Measurements from ENCODE around the gene NEO1. TPM values are rescaled to one million over a fixed set of nuclear protein-coding genes. Genes with fewer than 3 reads are reported as not detected.

The NEO1 gene
- total and polyA plus RNA-seq, 9 of the 15 experiments (the other 6 are each of a cell fraction or from before 2014, with no cell fraction given), result 0.08 to 1.7 (median 0.48) TPM

GRCh38 chr15:73156431-73157191 lies 104.3 kb downstream of the NEO1 start (continued):
- TF ChIP-seq FOXP4 (CRISPR knock-in tag; IDR thresholded peaks at IDR 0.05; ENCODE audit: borderline replicate concordance), result no peak

GRCh38 chr15:73161546-73161945 lies 109.3 kb downstream of the NEO1 start:
- 0% methylated on average over 1 of the region's 1 CpG for WGBS (ENCODE audit: insufficient coverage, low coverage, missing lambda C conversion rate)
- H3K4me3 ChIP-seq, result no peak overlapping the region
- TF ChIP-seq TRIM25 (IDR thresholded peaks at IDR 0.05; ENCODE audit: borderline replicate concordance), result no peak
- no peak for TF ChIP-seq KDM4B (IDR thresholded peaks at IDR 0.05; ENCODE audit: borderline replicate concordance in 2 of 2, low read depth in 1 of 2)
- TF ChIP-seq CGGBP1 (CRISPR knock-in tag; IDR thresholded peaks at IDR 0.05), result no peak
- no peak for TF ChIP-seq EP400 (IDR thresholded peaks at IDR 0.05)
- no peak for TF ChIP-seq ZBTB49 (CRISPR knock-in tag; IDR thresholded peaks at IDR 0.05; ENCODE audit: borderline replicate concordance)

More at GRCh38 chr15:73161546-73161945, 109.3 kb downstream of the NEO1 start:
- BruUV-seq (replicated peaks), result no TSS peak
- H4K20me1 ChIP-seq (replicated peaks; ENCODE audit: control insufficient read depth, insufficient read depth, low read length), result no peaks in the 10 kb centered on the region
- POLR2A ChIA-PET, result no interaction called here
- in situ Hi-C loops (cut with MboI) (no loop called here), intact Hi-C loops (cut with micrococcal nuclease) (no loop called here)
- ATAC-seq, result no peak
- CTCF ChIA-PET (ENCODE audit: low intra/inter-chr PET ratio), result no interaction called here
- no peak overlapping the region for H3K4me2 ChIP-seq (ENCODE audit: insufficient read depth, low read length)
- no peaks in the 10 kb centered on the region for H3K79me2 ChIP-seq (ENCODE audit: control insufficient read depth, insufficient read depth, low read length)
- H3K9ac ChIP-seq (ENCODE audit: insufficient read depth in 1 of 2, low read depth in 2 of 2, low read length in 2 of 2), result no peak overlapping the region
- no peaks in the 10 kb centered on the region for H3K9me1 ChIP-seq (ENCODE audit: control insufficient read depth, insufficient read depth, low read length)
- H3K27me3 ChIP-seq (ENCODE audit: control insufficient read depth in 2 of 2, insufficient read depth in 2 of 2, low read length in 2 of 2), result no peaks in the 10 kb centered on the region
- peaks cover 6% of the 10 kb centered on the region; the same call in 1 of the 2 replicates for H3K9me3 ChIP-seq (replicated peaks; ENCODE audit: control insufficient read depth, insufficient read depth, low read depth, low read length)
- no peak for DNase-seq (ENCODE audit: extremely low read depth in 1 of 4, low spot score in 3 of 4)
- H3K27ac ChIP-seq (ENCODE audit: extremely low read depth, low read depth, low read length), result no peak overlapping the region
- H3K4me1 ChIP-seq (replicated peaks in 1 of 2; ENCODE audit: control insufficient read depth in 2 of 2, insufficient read depth in 2 of 2, low read length in 2 of 2), result no peaks in the 10 kb centered on the region
- no peak overlapping the region for H2AFZ ChIP-seq (ENCODE audit: low read depth, low read length)
- H3K36me3 ChIP-seq (ENCODE audit: control insufficient read depth, insufficient read depth, low read length), result no peaks in the 10 kb centered on the region
- no peak for FAIRE-seq
